ENCODE measurements around the gene MRPS30.
"Not testable (repeated sequence)": the region's sequence is repeated elsewhere in the genome, so short reads cannot be mapped to it uniquely, and the experiment has no call there.

MRPS30 gene

DNA sequence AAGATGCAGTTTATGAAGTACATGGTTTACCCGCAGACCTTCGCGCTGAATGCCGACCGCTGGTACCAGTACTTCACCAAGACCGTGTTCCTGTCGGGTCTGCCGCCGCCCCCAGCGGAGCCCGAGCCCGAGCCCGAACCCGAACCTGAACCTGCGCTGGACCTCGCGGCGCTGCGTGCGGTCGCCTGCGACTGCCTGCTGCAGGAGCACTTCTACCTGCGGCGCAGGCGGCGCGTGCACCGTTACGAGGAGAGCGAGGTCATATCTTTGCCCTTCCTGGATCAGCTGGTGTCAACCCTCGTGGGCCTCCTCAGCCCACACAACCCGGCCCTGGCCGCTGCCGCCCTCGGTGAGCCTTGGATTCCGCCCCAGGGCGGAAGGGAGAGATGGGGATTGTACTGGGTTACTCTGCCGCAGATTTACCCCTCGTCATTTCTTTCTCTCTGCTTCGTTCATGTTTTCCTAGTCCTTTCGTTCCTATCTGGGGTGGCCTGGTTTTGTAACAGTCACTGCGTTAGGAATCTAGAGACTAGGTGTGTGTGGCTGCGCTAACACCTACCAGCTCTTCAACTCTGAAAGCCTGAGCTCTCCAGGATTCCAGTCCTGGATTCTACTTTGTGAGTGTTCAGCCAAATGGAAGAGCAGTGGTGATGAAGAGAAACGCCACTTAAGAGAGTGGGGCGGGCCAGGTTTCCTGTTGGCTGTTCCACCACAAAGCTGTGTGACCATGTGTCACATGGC is 638 bp downstream of the MRPS30 start:
- peak overlapping the region; percentile 91 for H3K4me3 ChIP-seq (ENCODE audit: low read length)
- DNase-seq (ENCODE audit: low read depth, low spot score) = peak; percentile 55

DNA sequence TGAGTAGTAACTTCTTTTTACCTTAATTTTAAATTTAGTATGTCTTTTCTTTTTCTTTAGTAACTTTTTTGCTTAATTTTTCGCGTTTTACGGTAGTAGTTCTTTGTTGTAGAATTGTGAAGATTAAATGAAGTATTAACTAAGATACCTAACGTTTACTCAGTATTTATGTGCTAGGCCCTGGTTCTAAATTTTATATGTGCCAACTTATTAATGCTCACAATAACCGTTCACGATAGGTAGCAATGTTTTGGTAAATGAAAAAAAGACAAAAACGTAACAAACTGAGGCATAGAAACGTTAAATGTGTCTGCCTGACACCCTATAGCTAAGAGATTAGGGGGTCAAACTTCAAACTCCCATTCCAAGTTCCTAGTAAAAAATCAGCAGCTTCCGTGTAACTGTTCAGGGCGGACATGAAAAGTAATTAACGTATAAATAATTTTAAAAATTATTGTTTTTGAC is 1.2 kb downstream of the MRPS30 start:
- no peak for DNase-seq (ENCODE audit: low read depth, low spot score)
- peak overlapping the region; percentile 91 for H3K4me3 ChIP-seq (ENCODE audit: low read length)

DNA sequence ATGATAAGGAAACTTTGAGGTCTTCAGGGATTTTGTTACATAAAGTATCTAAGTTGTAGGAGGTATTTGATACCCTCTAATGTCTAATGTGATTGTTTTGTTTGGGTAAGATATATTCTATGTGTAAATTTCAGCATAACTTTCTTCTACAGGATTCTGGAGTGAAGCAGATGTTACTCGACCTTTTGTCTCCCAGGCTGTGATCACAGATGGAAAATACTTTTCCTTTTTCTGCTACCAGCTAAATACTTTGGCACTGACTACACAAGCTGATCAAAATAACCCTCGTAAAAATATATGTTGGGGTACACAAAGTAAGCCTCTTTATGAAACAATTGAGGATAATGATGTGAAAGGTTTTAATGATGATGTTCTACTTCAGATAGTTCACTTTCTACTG is 6.0 kb downstream of the MRPS30 start:
- no peak for DNase-seq (ENCODE audit: low read depth, low spot score)
- no peak overlapping the region for H3K4me3 ChIP-seq (ENCODE audit: low read length)

DNA sequence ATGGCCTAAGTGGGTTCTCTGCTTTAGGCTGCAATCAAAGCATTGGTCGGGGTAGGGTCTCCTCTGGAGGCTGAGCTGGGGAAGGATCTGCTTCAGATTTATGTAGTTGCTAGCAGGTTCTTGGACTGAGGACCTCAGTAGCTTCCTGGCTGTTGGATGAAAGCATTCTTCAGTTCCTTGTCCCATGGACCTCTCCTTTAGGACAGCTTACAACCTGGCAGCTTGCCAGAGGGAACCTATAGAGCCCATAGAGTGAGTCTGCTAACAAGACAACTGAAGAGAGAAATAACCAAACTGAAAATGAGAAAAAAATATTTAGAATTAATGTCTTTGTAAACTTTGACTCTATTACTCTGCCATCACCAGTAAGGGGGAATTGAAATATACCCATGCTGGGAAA is 12.4 kb downstream of the MRPS30 start:
- H3K4me3 ChIP-seq (ENCODE audit: low read length) = no peak overlapping the region
- DNase-seq (ENCODE audit: low read depth, low spot score) = no peak

DNA sequence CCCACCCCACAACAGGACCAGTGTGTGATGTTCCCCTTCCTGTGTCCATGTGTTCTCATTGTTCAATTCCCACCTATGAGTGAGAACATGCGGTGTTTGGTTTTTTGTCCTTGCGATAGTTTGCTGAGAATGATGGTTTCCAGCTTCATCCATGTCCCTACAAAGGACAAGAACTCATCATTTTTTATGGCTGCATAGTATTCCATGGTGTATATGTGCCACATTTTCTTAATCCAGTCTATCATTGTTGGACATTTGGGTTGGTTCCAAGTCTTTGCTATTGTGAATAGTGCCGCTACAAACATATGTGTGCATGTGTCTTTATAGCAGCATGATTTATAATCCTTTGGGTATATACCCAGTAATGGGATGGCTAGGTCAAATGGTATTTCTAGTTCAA is 15.9 kb downstream of the MRPS30 start:
- DNase-seq (ENCODE audit: low read depth, low spot score); H3K4me3 ChIP-seq (ENCODE audit: low read length): not testable (repeated sequence)

DNA sequence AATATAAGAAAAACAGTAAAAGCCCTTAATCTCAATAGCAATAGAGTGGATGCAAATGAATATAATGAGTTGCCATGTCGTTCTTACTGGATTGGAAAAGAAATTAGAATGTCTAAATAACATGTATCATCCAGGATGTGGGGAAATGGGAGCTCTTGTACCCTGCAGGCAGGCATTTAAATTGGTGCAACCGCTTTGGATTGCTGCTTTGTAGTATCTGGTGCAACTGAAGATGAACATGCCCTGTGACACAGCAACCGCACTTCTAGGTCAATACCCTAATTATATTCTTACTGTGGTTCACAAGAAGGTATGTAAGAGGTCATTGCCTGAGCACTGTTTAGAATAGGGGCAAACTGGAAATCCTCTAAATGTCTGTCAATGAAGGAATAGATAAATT is 18.9 kb downstream of the MRPS30 start:
- no peak overlapping the region for H3K4me3 ChIP-seq (ENCODE audit: low read length)
- no peak for DNase-seq (ENCODE audit: low read depth, low spot score)

GRCh38 chr5:44828719-44829118 is 20.0 kb downstream of the MRPS30 start:
- DNase-seq (ENCODE audit: low read depth, low spot score) = no peak
- no peak overlapping the region for H3K4me3 ChIP-seq (ENCODE audit: low read length)

GRCh38 chr5:44830951-44831350 is 22.2 kb downstream of the MRPS30 start:
- no peak for DNase-seq (ENCODE audit: low read depth, low spot score)
- no peak overlapping the region for H3K4me3 ChIP-seq (ENCODE audit: low read length)

- no peak overlapping the region for H3K4me3 ChIP-seq (ENCODE audit: low read length)
- DNase-seq (ENCODE audit: low read depth, low spot score) = no peak
Measured at GRCh38 chr5:44833249-44833648, 24.5 kb downstream of the MRPS30 start.

- no peak overlapping the region for H3K4me3 ChIP-seq (ENCODE audit: low read length)
- DNase-seq (ENCODE audit: low read depth, low spot score) = no peak
Measured at GRCh38 chr5:44835693-44836092, 26.9 kb downstream of the MRPS30 start.

DNA sequence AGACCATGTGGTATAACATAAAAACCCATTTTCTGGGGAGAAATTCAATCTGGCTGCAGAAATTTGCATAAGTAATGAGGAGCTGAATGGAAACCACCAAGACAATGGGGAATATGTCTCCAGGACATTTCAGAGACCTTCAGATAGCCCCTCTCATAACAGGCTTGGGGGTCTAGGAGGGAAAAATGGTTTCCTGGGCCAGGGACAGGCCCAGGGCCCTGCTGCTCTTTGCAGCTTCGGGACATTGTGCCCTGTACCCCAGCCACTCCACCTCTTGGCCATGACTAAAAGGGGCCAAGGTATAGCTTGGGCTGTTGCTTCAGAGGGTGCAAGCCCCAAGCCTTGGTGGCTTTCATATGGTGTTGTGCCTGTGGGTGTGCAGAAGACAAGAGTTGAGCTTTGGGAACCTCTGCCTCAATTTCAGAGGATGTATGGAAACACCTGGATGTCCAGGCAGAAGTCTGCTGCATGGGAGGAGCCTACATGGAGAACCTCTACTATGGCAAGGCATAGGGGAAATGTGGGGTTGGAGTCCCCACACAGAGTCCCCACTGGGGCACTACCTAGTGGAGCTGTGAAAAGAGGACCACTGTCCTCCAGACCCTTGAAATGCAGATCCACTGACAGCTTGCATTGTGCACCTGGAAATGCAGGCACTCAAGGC is 30.4 kb downstream of the MRPS30 start:
- DNase-seq (ENCODE audit: low read depth, low spot score) = no peak
- H3K4me3 ChIP-seq (ENCODE audit: low read length) = no peak overlapping the region

DNA sequence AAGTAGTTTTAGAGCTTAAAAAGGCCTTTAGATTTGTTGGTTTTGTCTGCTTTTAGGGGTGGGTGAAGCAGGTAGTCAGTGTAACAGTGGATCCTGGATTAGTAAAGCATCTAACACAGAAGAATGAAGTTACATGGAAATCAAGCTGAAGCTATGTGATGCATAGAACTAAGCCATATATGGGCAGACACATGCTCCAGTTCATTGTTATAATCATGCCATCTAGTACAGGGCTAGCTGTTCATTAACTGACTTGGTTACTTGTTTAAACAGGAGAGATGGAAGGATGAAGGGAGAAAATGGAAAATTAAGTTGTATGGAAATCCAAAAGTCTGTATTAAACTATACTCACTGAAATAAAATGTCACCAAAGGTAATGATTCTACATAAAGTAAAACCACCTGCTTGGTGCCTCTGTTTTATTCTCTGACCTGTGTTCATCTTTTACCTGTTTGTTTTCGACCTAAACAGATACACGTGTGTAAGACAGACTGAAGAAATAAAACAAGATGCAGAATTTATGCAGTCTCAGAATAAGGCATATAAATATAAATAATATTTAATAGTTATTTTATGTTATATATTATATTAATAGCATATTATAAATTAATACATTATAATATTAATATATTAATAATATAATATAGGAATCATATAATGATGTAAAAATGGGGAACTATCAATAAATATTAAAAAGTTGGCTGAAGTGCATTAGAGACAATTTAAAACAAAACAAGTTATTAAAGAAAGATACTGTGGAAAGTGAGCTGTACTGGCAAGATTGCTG is 33.9 kb downstream of the MRPS30 start:
- DNase-seq (ENCODE audit: low read depth, low spot score) = no peak
- H3K4me3 ChIP-seq (ENCODE audit: low read length) = no peak overlapping the region

GRCh38 chr5:44844744-44845143 is 36.0 kb downstream of the MRPS30 start:
- no peak overlapping the region for H3K4me3 ChIP-seq (ENCODE audit: low read length)
- no peak for DNase-seq (ENCODE audit: low read depth, low spot score)

DNA sequence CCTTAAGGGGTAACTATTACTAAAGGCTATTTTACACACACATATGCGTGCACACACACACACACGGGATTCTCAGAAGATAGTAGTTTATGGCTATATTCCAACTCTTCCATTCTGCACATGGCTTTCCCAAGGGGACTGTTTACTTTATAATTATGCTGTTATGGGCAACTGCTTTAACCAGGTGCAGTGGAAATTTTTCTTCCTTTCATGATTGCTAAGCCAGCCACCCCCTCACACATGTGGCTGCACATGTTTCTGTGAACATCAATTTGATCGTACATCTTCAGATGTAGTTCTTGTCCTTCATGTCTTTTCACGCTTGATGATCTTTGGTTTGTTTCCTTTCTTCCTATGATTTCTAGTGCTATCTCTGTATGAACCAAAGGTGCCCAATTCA is 37.0 kb downstream of the MRPS30 start:
- no peak for DNase-seq (ENCODE audit: low read depth, low spot score)
- H3K4me3 ChIP-seq (ENCODE audit: low read length) = no peak overlapping the region

DNA sequence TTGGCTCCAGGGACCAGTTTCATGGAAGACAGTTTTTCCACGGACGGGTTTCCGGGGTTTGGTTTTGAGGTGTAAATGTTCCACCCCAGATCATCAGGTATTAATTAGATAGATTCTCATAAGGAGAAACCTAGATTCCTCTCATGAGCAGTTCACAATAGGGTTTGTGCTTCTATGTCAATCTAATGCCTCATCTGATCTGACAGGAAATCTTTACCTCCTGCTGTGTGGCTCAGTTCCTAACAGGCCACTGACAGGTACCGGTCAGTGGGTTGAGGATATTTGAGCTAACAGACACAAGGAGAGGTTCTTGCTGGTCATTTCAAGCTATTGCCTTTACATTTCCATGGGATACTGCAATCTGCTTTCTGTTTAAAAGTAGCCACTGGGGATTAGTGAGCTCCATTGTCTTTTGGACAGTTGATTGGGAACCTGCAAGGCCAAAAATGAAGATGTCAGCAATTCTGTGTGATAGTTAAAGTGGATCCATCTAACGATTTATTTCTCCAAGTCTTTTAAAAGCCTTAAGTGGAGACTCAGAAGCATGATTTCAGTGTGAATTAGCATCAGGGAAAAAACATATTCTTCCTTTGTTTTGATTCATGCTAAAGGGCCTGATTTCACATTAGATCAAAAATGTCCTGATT is 38.6 kb downstream of the MRPS30 start:
- no peak for DNase-seq (ENCODE audit: low read depth, low spot score)

GRCh38 chr5:44860267-44860666 is 51.5 kb downstream of the MRPS30 start:
- no peak for DNase-seq (ENCODE audit: low read depth, low spot score)
- no peak overlapping the region for H3K4me3 ChIP-seq (ENCODE audit: low read length)

More for the DNA sequence above, 38.6 kb downstream of the MRPS30 start:
- no peak overlapping the region for H3K4me3 ChIP-seq (ENCODE audit: low read length)

GRCh38 chr5:44862808-44863207 is 54.1 kb downstream of the MRPS30 start:
- no peak overlapping the region for H3K4me3 ChIP-seq (ENCODE audit: low read length)
- no peak for DNase-seq (ENCODE audit: low read depth, low spot score)
